Esophagus muscularis mucosa (tissue), 4 donors: ENCODE data around the gene COL5A1. TPM values are rescaled to one million over a fixed set of nuclear protein-coding genes. Genes with fewer than 3 reads are reported as not detected.

ENCODE experiments used
- DNase-seq: peaks from one replicate; pipeline ENCODE4 v3.0.0-alpha.2; 2017; ENCODE audit errors: extremely low spot score
- H3K27ac ChIP-seq, 4 donors: fragments of 200-600 bp; sonication (generic); replicated peaks in 1 of 4; 1 replicate in 3 of 4; 2 replicates in 1 of 4; pipeline ENCODE4 v1.5.1; 2016 to 2019; ENCODE audit warnings: mild to moderate bottlenecking in 1 of 4
- H3K27me3 ChIP-seq, 4 donors: fragments of 200-600 bp; sonication (generic); one replicate each; pipeline versions ENCODE4 v1.5.1 to v1.6.0; 2016 to 2019
- H3K36me3 ChIP-seq, 4 donors: fragments of 200-600 bp; sonication (generic); one replicate each; pipeline ENCODE4 v1.5.1; 2016 to 2019
- H3K4me1 ChIP-seq, 4 donors: fragments of 200-600 bp; sonication (generic); one replicate each; pipeline ENCODE4 v1.5.1; 2016 to 2019
- H3K4me3 ChIP-seq, 4 donors: fragments of 200-600 bp; sonication (generic); 1 replicate in 2 of 4; 2 replicates in 2 of 4; pipeline ENCODE4 v1.5.1; 2016 to 2019; ENCODE audit warnings: mild to moderate bottlenecking in 4 of 4, moderate library complexity in 1 of 4
- H3K9me3 ChIP-seq, 4 donors: fragments of 200-600 bp; sonication (generic); 1 replicate in 3 of 4; 2 replicates in 1 of 4; pipeline ENCODE4 v1.5.1; 2016 to 2019
- CTCF ChIP-seq, 3 experiments: fragments of 200-600 bp in 2 of 3; fragments of 450-650 bp in 1 of 3; sonication (generic) in 2 of 3; IDR thresholded peaks; one replicate each; pipeline ENCODE4 v1.5.1; 2017 to 2019; ENCODE audit warnings: antibody characterized with exemption in 3 of 3, mild to moderate bottlenecking in 2 of 3, moderate library complexity in 1 of 3
- EP300 ChIP-seq: sonication (generic); formaldehyde crosslinking; IDR thresholded peaks from one replicate; pipeline ENCODE4 v1.6.1; 2017; ENCODE audit warnings: antibody characterized with exemption
- POLR2A ChIP-seq: fragments of 450-650 bp; IDR thresholded peaks from one replicate; pipeline ENCODE4 v1.6.1; 2017; ENCODE audit warnings: antibody characterized with exemption, moderate library complexity, mild to moderate bottlenecking, low read depth
- POLR2AphosphoS5 ChIP-seq, 2 donors: sonication (generic); formaldehyde crosslinking; IDR thresholded peaks; one replicate each; pipeline ENCODE4 v1.6.1; 2017; ENCODE audit warnings: antibody characterized with exemption in 2 of 2
- WGBS: methylation state at CpG from one replicate; pipeline ENCODE4 v1.1.5; 2018; 5-methylcytosine and 5-hydroxymethylcytosine counted together
- intact Hi-C: fragments of 100-400 bp; cut with DNase I; formaldehyde crosslinking; loops from one replicate; pipeline ENCODE4 v1.15.1; 2023
- total RNA-seq, 4 donors: library from RNA; depleted of rRNA; stranded (reverse); fragments of >200 nt; gene quantifications; one replicate each; pipeline versions ENCODE4 v1.1.0 to v1.2.1, GENCODE V29; 2016

COL5A1 gene
- total RNA-seq, 4 donors from 2014 or later, result 36.0 to 89.5 (median 56.4) TPM

GRCh38 chr9:134838651-134839454 lies 197.2 kb downstream of the COL5A1 start:
- no peak overlapping the region for H3K27ac ChIP-seq
- intact Hi-C loops, result no loop called here
- no peaks in the 10 kb centered on the region for H3K27me3 ChIP-seq
- H3K9me3 ChIP-seq, result no peaks in the 10 kb centered on the region
- H3K4me3 ChIP-seq, result no peak overlapping the region
- TF ChIP-seq POLR2A (no peak), POLR2AphosphoS5 (IDR thresholded peaks at IDR 0.05) (no peak), EP300 (no peak), CTCF (IDR thresholded peaks at IDR 0.05) (no peak)
- WGBS, result 93% methylated on average over 20 of the region's 34 CpGs
- peaks cover 0 to 15% (median 8%) of the 10 kb centered on the region in 4 donors for H3K4me1 ChIP-seq
- H3K36me3 ChIP-seq, result peaks cover 13 to 99% (median 58%) of the 10 kb centered on the region in 4 donors
- no peak for DNase-seq

GRCh38 chr9:134839455-134840125 lies 198.0 kb downstream of the COL5A1 start:
- Histone ChIP-seq H3K27me3 (no peaks in the 10 kb centered on the region), H3K4me3 (no peak overlapping the region), H3K36me3 (peaks cover 18 to 100% (median 59%) of the 10 kb centered on the region in 4 donors), H3K27ac (no peak overlapping the region), H3K4me1 (peaks cover 0 to 12% (median 7%) of the 10 kb centered on the region in 4 donors), H3K9me3 (no peaks in the 10 kb centered on the region)
- 92% methylated on average over 14 of the region's 21 CpGs for WGBS
- intact Hi-C loops, result no loop called here
- DNase-seq, result no peak
- TF ChIP-seq POLR2AphosphoS5 (IDR thresholded peaks at IDR 0.05) (no peak), EP300 (no peak), POLR2A (no peak), CTCF (IDR thresholded peaks at IDR 0.05) (no peak)

- no peak overlapping the region for H3K27ac ChIP-seq
- no peak for TF ChIP-seq POLR2A
- TF ChIP-seq CTCF (IDR thresholded peaks at IDR 0.05), result no peak
- no peak for TF ChIP-seq EP300
- H3K36me3 ChIP-seq, result peaks cover 18 to 97% (median 55%) of the 10 kb centered on the region in 4 donors
- no peak for DNase-seq
- WGBS, result 93% methylated on average over 6 of the region's 12 CpGs
- H3K4me3 ChIP-seq, result no peak overlapping the region
- no peaks in the 10 kb centered on the region for H3K9me3 ChIP-seq
- peaks cover 0 to 8% (median under 1%) of the 10 kb centered on the region in 4 donors for H3K4me1 ChIP-seq
- H3K27me3 ChIP-seq, result no peaks in the 10 kb centered on the region
- intact Hi-C loops, result no loop called here
These were observed 198.9 kb downstream of the COL5A1 start for GRCh38 chr9:134840511-134840910.

GRCh38 chr9:134841180-134841904 lies 199.7 kb downstream of the COL5A1 start:
- no peak for DNase-seq
- Histone ChIP-seq H3K27ac (no peak overlapping the region), H3K4me1 (peaks cover 0 to 4% (median 0%) of the 10 kb centered on the region in 4 donors), H3K27me3 (no peaks in the 10 kb centered on the region), H3K4me3 (no peak overlapping the region), H3K36me3 (peaks cover 18 to 89% (median 49%) of the 10 kb centered on the region in 4 donors), H3K9me3 (no peaks in the 10 kb centered on the region)
- intact Hi-C loops, result no loop called here
- no peak for TF ChIP-seq POLR2AphosphoS5 (IDR thresholded peaks at IDR 0.05)
- TF ChIP-seq EP300, result no peak
- no peak for TF ChIP-seq POLR2A
- no peak for TF ChIP-seq CTCF (IDR thresholded peaks at IDR 0.05)
- 93% methylated on average over 11 of the region's 15 CpGs for WGBS
